ENCODE results near the gene ATG9A. TPM values are rescaled to one million over a fixed set of nuclear protein-coding genes. Genes with fewer than 3 reads are reported as not detected.

ATG9A gene, protein sequence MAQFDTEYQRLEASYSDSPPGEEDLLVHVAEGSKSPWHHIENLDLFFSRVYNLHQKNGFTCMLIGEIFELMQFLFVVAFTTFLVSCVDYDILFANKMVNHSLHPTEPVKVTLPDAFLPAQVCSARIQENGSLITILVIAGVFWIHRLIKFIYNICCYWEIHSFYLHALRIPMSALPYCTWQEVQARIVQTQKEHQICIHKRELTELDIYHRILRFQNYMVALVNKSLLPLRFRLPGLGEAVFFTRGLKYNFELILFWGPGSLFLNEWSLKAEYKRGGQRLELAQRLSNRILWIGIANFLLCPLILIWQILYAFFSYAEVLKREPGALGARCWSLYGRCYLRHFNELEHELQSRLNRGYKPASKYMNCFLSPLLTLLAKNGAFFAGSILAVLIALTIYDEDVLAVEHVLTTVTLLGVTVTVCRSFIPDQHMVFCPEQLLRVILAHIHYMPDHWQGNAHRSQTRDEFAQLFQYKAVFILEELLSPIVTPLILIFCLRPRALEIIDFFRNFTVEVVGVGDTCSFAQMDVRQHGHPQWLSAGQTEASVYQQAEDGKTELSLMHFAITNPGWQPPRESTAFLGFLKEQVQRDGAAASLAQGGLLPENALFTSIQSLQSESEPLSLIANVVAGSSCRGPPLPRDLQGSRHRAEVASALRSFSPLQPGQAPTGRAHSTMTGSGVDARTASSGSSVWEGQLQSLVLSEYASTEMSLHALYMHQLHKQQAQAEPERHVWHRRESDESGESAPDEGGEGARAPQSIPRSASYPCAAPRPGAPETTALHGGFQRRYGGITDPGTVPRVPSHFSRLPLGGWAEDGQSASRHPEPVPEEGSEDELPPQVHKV
- 38.4 to 49.5 TPM (median 43.9 TPM) in 5 replicates for total RNA-seq (2022; extraction: Qiagen RNA extraction)

DNA sequence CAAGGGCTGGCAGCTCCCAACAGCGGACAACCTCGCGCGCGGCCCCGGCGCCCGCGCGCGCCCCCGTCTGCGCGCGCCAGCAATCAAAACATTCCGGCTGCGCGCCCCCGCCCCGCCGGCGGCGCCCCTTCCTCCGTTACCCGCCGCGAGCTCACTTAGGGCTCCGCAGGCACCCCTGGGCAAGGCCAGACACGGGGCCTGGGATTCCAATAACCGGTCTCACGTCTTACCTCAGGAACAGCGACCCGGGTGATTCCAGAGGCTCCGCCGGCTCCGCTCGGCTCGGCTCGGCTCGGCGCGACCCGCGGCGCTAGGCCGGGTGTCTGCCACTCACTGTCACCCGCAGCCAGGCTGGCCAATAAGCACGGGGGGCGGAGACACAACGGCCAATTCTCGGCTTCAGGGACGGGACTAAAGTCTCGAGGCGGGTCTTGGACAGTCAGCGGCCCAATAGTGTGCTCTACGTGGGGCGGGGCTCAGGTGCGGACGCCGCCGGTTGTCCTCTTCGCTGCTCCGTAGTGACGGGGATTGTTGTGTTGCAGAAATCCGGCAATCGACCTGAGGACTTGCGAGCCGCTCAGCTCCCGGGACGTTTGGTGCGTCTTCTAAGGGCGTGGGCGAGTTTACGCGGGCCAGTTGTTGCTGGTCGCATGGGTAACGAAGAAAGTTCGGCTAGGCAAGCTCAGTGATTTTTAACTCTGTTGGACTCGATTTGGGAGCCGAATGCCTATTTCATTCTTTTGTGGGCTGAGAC is at the start of gene ATG9A, which contains the start of gene ANKZF1:
TSS of gene ATG9A (minus strand) at position 332 of the 754 bp plus-strand sequence. CDS start 1,612 bp downstream, outside the sequence.
TSS of gene ANKZF1 (plus strand) at position 502 of the 754 bp plus-strand sequence. CDS start 452 bp downstream, outside the sequence.

DNA sequence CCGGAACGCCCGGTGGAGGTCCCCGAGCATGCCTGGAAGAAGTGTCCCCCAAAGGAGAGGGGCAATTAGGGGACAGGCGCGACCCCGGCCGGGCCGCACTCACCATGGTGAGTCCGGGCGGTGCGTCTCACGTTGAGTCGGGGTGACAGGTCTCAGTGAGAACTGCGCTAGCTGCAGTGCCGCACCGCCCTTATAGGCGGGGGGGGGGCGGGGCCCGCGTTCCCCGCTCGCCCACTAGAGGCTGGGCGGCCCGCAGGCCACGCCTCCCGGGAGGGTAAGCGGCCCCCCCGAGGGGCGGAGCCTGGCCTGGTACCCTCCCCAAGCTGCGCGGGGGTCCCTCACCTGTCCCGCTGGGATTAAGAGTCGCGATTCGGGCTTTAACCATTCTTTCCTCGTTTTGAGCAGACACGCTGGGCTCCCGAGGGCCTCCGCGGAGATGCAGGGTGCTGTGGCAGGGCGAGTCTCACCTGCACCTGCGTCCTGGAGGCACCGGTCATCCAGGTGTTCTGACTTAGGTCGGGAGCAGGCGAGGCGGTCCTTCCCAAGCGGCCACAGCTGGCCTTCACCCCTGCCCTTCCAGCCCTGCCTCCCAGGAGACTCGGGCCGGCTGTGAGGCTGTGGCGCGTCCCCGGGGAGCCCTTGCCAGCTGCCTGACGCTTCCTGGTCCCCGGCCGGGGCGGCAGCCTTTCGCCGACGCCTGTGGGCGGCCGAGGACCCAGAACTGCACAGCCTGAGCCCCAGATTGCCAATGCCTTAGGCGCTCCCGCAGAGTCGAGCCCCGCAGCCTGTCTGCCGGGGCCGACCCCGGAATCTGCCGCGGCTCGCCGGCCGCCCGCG is 24.5 kb upstream of the ATG9A start, which contains the start of gene TUBA4A:
TSS of gene TUBA4A (minus strand) at position 166 of the 837 bp plus-strand sequence. CDS start at position 106, 60 bp downstream.

DNA sequence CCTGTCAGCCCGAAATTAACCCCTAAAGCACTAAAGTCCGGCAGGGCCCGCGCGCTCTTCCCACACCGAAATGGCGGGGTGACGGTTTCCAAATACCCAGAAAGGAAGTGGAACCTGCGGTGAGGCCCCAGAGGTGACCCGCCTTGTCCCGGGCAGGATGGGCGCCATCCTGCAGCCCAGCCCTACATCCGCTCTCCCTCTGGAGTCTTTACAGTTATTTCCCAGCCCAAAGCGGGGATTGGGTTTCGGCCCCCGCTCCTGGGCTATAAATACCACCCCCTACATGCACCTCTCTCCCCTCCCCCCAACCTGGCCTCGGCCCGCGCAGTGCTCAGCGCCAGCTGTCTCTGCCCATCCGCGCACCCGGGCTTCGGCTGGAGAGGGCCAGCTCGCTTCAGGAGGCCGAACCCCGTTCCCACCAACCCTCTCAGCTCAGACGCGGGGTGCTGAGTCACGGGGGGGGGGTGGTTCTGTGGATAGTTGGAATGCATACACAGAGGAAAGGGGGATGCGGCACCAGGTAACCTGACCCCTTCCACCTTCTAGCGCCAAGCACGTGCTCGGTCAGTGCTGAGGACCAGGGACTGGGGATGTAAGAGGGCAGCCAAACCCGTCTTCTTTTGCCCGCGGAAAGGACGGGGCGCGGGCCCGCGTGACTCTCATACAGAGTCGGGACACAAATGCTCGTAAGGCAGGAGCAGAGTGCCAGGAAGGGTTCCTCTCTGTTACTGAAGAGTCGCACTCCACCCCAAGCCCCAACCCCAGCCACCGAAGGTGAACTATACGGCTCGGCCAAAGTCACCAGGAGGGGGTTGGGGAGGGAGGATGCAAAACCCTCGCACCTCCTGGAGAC is 23.7 kb upstream of the ATG9A start, which contains the start of gene TUBA4B:
TSS of gene TUBA4B (plus strand) at position 344 of the 853 bp plus-strand sequence. CDS start at position 509, 165 bp downstream.

DNA sequence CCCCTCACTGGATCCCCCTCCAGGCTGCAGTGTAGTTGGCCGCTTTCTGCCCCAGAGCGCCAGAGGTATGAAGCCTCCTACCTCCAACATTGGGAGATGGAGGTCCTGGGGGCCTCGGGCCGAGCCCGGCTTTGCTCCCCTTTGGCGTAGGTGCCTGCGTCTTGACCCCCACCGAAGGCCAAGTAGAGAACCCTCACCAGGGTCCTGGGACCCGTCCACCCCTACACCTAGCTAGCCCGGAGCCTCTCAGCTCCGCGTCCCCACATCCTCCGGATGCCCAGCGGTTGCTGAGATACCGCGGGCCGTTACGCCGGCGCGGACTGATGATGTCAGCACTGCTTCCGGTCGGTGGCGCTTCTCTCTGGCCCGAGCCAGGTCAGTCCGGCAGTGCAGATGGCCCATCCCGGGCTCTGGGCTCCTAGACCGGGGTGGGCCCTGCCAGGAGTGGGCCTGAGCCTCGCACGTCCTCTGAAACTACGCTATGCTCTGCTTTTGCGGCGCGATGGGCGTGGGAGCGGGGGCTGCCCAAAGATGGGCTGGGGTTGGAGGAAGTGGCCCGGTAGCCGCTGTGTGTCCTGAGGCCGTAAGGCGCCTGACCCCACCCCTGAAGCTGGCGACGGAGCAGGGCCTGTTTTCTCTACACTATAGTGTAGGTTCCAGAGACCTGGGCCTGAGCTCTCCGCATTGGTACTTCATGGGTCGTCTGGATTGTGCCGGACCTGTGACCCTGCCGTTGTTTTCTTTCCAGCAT is 15.9 kb upstream of the ATG9A start, which contains the start of the genes GLB1L and STK16:
TSS of gene GLB1L (minus strand) at position 297 of the 751 bp plus-strand sequence. CDS start 1,871 bp downstream, outside the sequence.
TSS of gene STK16 (plus strand) at position 332 of the 751 bp plus-strand sequence. CDS start 521 bp downstream, outside the sequence.

DNA sequence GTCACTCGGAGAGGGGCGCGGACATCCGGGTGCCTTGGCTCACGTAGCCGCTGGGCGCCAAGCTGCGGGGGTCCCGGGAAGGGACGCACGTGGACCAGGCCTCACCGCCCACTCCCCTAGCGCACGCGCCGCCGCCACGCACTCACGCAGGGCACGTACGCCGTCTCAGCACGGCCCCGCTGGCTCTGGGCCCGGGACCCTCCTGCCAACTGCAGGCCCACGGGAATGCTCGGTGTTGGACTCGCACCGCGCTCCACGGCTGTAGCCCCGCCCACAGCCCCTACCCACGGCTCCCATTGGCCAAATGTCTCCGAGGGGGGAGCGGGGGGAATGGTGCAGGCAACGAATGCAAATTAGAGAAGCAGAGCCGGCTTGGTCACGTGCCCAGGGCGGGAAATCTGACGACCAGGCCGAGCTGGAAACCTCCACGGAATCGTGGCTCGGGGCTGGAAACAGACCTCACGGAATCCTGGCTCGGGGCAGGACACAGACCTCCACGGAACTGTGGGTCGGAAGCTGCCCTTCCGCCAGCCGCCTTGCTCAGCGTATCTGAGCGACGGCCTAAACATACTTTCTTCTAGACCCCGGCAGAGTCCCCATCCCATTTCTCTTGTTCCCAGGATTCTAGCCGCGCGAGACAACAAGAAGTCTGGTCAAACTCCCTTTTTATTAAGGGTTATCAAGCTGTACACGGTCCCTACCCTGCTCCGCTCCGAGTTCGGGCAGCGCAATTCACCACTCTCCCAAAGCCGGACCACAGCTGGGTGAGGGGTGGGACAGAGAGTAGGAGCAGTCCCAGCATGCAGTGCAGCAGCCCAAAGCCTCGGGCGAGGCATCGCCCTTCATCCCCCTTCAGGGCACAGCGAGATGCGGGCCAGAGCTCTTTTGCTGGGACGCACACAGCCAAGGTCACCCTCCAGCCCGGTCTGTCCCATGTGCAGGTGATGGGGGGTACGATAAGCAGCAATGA is 10.4 kb downstream of the ATG9A start, which contains the start of gene ABCB6:
TSS of gene ABCB6 (minus strand) at position 227 of the 970 bp plus-strand sequence. CDS start 285 bp downstream, outside the sequence.

DNA sequence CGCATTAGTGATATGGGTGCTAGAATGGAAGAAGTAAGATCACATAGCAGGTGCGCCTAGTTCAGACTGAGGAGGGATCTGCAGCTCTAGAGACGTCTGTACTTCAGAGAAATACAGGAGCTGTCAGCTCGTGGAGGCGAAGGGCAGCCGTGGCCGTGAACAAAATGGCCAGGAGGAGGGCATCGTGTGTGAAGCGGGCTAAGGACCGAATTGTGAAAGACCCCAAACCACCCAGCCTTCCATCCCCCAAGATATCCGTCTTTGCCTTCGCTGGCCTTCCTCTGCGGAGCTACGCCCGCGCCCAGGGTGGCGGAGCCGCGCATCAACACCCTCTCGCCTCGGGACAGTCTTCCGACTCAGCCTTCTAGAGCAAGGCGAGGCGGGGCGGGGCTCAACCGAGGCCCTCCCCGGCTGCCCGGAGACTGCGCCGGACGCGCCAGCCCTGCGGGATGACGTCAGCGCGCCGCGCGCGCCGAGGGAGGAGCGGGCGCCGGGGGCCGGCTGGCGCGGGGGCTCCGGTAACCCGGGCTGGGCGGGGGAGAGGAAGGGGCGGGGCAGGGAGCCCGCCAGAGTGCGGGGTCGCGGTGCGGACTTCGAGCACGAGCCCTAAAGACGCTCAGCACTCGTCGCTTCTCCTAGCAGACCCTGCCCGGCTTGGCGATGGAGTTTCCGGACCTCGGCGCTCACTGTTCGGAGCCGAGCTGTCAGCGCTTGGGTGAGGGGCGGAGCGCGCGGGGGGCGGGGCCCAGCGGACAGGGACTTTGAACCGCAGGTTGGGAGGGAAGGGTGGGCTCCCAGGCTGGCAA is 22.9 kb downstream of the ATG9A start, which contains the start of gene ZFAND2B:
TSS of gene ZFAND2B (plus strand) at position 455 of the 806 bp plus-strand sequence. CDS start at position 661, 206 bp downstream.

DNA sequence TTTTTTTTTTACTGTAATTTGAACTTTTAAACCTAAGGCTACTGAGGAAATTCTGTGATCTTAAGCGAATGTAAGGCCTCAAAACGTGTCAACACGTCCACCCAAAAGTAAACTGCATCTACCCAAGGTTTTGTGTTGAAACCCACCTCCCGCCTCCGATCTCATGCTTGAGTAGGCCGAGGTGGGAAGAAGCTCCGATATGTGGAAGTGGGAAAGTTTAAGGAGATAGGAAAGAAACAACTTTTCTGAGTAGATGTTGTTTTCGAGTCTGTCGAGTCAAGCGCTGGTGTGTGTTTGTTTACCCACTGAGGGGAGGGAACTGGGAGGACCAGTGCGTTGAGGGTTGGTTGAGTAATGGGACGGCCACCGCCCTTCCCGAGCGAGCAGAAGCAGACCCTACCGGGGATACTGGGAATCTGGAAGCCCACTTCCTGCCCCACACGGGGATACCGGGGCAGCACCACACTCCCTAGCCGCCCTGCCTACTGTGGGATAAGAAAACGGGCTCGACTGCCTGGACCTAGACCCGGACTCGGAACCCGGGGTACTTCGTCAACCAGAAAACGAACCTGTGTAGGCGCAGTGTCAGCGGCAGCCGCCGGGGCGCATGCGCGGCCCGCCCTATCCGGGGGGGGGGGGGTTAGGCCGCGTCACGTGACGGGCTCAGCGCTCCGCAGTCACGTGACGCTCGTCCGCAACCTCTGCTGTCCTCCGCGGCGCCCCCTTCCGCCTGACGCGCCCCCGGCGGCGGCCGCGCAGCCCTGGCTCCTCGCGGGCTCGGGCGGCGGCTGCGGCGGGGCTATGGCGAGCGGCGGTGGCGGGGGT is 51.7 kb downstream of the ATG9A start, which contains the start of gene RETREG2:
TSS of gene RETREG2 (plus strand) at position 724 of the 825 bp plus-strand sequence. CDS start at position 802, 78 bp downstream.

DNA sequence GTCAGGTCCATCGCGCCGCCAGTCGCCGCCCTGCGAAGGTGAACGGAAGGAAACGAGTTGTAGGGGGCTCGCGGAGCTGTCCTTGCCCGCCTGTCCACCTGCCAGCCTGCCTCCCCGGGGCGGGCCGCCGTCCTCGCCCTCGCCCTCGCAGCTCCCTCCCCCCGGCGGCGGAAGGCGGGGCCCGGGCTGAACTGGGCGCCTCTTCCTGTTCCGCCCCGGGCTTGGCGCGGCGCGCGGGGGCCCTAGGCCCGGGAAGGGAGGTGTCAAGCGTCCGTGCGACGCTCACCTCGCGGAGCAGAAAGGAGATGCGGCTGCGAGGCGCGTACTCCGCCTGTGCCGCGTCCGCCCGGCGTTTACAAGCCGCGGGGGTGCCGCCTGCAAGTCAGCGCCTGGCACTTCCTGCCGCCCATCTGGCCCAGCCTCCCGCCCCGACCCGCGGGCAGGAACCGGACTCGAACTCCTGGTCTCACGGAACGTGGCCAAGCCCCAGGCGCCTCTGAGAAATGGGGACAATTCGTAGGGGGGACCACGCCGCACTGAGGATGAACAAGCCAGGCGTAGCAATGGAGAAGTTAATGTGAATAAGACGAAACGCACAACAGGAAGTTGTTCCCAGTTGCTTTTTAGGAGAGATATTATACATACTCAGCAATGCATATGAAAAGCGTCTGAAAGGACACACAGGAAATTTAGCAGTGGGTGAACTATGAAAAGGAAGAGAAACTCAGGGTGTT is 52.5 kb downstream of the ATG9A start, which contains the start of gene CNPPD1:
TSS of gene CNPPD1 (minus strand) at position 108 of the 734 bp plus-strand sequence. CDS start at position 11, 97 bp downstream.

DNA sequence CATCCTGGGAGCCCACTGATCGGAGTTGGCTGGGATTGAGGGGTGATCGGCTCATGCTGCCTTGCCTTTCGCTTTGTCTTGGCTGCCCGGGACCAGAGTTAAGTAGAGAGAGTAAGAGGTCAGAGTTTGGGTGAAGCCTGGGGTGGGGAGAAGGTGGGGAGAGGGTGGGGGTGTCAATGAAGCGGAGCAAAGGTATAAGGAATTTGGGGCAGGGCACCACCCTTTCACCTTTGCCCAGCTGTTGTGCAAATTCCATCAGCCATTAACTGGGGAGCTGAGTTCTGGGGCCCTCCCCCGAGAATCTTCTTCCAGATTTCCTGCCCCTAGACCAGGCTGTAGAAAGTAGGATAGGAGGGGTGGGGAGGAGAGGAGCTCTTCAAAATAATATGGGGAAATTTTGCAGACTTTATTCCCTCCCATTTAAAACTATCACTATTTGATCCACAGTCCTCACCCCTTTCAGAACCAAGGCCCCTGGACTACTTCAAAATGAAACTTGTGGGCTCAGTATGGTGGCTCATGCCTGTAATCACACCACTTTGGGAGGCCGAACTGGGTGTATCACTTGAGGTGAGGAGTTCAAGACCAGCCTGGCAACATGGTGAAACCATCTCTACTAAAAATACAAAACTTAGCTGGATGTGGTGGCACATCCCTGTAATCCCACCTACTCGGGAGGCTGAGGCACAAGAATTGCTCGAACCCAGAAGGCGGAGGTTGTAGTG is 59.3 kb downstream of the ATG9A start, which contains the start of gene SLC23A3:
TSS of gene SLC23A3 (minus strand) at position 100 of the 725 bp plus-strand sequence. CDS start at position 55, 45 bp downstream.

Other genes with a start within 250 kb of the ATG9A start
- gene FEV, start 244.5 kb downstream of the ATG9A start, total RNA-seq (2022; extraction: Qiagen RNA extraction), result not detected in 5 replicates
- gene CRYBA2, start 236.2 kb downstream of the ATG9A start, total RNA-seq (2022; extraction: Qiagen RNA extraction), result not detected in 5 replicates
- 0.12 to 0.48 TPM (median 0.29 TPM) in 5 replicates for gene CFAP65, start 188.1 kb downstream of the ATG9A start, total RNA-seq (2022; extraction: Qiagen RNA extraction)
- gene IHH, start 168.7 kb downstream of the ATG9A start, total RNA-seq (2022; extraction: Qiagen RNA extraction), result 0.30 to 0.89 TPM (median 0.53 TPM) in 5 replicates
- 15.0 to 17.9 TPM (median 17.1 TPM) in 5 replicates for gene NHEJ1, start 68.8 kb downstream of the ATG9A start, total RNA-seq (2022; extraction: Qiagen RNA extraction)
- 0.59 to 1.1 TPM (median 0.86 TPM) in 5 replicates for gene SLC23A3, start 59.6 kb downstream of the ATG9A start, total RNA-seq (2022; extraction: Qiagen RNA extraction)
- gene CNPPD1, start 52.7 kb downstream of the ATG9A start, total RNA-seq (2022; extraction: Qiagen RNA extraction), result 37.5 to 49.4 TPM (median 49.0 TPM) in 5 replicates
- gene RETREG2, start 51.4 kb downstream of the ATG9A start, total RNA-seq (2022; extraction: Qiagen RNA extraction), result 58.9 to 86.5 TPM (median 84.0 TPM) in 5 replicates
- 17.4 to 22.2 TPM (median 21.2 TPM) in 5 replicates for gene ZFAND2B, start 22.9 kb downstream of the ATG9A start, total RNA-seq (2022; extraction: Qiagen RNA extraction)
- 20.0 to 39.6 TPM (median 30.0 TPM) in 5 replicates for gene ABCB6, start 10.7 kb downstream of the ATG9A start, total RNA-seq (2022; extraction: Qiagen RNA extraction)
- gene ANKZF1, start 170 bp upstream of the ATG9A start, total RNA-seq (2022; extraction: Qiagen RNA extraction), result 13.6 to 19.8 TPM (median 16.9 TPM) in 5 replicates
- gene GLB1L, start 15.8 kb upstream of the ATG9A start, total RNA-seq (2022; extraction: Qiagen RNA extraction), result 5.3 to 7.4 TPM (median 5.5 TPM) in 5 replicates
- gene STK16, start 15.8 kb upstream of the ATG9A start, total RNA-seq (2022; extraction: Qiagen RNA extraction), result 28.7 to 32.1 TPM (median 29.8 TPM) in 5 replicates
- 0.13 to 0.28 TPM (median 0.18 TPM) in 4 of 5 replicates, not detected in the other for gene TUBA4B, start 23.6 kb upstream of the ATG9A start, total RNA-seq (2022; extraction: Qiagen RNA extraction)
- gene TUBA4A, start 24.3 kb upstream of the ATG9A start, total RNA-seq (2022; extraction: Qiagen RNA extraction), result 250 to 402 TPM (median 282 TPM) in 5 replicates
- 32.8 to 43.6 TPM (median 40.5 TPM) in 5 replicates for gene DNAJB2, start 49.7 kb upstream of the ATG9A start, total RNA-seq (2022; extraction: Qiagen RNA extraction)
- gene PTPRN, start 79.8 kb upstream of the ATG9A start, total RNA-seq (2022; extraction: Qiagen RNA extraction), result 1.1 to 1.8 TPM (median 1.3 TPM) in 5 replicates
- not detected in 5 replicates for gene RESP18, start 103.1 kb upstream of the ATG9A start, total RNA-seq (2022; extraction: Qiagen RNA extraction)
- 60.0 to 70.4 TPM (median 63.8 TPM) in 5 replicates for gene DNPEP, start 158.3 kb upstream of the ATG9A start, total RNA-seq (2022; extraction: Qiagen RNA extraction)
- gene DES, start 188.7 kb upstream of the ATG9A start, total RNA-seq (2022; extraction: Qiagen RNA extraction), result 0.07 to 0.39 TPM (median 0.24 TPM) in 5 replicates
- gene SPEG, start 205.2 kb upstream of the ATG9A start, total RNA-seq (2022; extraction: Qiagen RNA extraction), result 6.6 to 11.2 TPM (median 7.6 TPM) in 5 replicates